ENCODE data around the gene TNIP3.
"Not testable (repeated sequence)": the region's sequence is repeated elsewhere in the genome, so short reads cannot be mapped to it uniquely, and the experiment has no call there.

TNIP3 gene

DNA sequence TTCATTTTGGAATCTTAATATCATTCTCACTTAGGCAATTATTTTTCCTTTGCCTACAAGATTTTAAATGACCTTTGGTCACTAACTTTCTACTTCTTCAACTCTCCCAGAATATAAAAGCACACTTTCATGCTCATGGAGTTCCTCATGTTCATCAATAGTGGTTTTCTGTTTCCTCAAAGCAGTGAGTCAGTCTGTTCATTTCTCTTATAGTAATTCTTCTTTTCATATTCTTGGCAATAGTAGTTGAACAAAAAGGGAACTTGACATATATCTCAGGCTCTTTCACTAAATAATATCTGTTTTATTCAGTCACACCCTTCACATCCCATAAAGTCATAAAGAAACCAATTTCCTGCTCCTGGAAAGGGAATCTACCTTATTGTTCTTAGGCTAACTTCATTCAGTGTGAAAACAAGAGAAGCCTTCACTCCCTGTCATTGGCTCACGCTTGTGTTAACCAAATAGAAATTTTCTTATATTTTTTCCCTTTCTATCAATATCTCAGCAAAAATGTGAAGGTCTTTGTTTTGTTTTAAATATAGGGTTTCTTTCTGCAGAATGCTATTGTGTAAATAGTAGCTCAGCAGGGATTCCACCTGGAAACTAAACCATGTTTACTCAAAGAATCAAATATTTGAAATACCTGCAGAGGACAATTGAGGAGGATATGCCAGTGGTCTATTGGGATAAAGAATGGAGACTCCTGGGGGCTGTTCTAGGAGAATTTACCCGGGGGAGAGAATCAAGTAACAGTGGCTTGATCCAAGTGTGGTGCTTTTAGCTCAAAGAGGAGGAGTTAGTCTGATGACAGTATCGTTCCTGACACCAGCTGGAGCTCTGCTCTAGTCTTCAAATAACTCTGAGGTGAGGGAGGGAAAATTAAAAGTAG, 13.4 kb upstream of the TNIP3 start:
- no peak for DNase-seq (ENCODE audit: low read depth)

DNA sequence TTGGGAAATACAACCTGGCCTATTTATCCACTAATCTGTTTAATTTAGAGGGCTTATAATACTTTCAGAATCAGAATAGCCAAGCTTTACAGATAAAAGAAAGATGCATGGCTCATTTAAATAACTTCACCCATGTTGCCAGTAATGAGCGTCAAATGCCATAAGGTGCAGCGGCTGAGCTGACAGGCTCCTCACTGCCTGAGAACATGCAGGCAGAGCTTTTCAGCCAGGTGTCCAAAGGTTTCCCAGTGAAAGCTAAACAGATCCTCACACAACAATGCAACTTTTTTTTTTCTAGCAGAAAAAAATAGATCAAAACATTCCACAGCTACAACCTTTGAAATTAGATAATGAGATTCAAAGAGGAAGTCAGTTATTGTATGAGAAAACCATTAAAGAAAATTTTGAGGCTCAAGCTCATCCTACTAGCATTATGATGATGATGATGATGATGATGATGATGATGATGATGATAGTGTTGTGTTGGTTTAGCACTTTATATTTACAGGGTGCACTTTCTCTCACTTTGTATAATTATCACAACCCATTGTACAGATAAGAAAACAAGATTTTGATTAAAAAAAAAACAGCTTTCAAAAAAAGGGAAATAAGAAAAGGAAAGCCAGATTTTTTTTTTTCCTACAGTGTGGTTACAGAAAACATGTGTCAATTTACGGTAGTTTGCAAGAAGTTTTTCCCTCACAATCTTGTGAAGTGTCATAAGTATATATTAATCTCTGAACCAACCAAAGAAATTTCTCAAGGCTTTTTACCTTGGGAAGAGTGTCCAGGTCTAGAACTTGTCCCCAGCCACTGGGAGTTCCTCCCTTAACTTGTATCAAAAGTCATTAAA, 12.2 kb upstream of the TNIP3 start:
- no peak for DNase-seq (ENCODE audit: low read depth)

DNA sequence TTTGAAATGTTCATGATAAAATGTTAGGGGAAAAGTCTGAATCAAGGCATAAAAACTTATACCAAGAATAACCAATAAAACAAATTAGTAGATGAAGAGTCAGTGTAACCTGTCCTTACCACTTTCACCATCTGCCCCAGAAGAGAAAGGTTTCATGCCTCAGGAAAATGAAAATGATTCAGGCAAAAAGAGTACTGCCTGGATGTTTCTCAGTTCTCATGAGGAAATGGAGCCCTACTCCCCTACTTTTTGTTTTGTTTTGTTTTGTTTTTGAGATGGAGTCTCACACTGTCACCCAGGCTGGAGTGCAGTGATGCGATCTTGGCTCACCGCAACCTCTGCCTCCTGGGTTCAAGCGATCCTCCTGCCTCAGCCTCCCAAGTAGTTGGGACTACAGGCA, 7.4 kb upstream of the TNIP3 start:
- DNase-seq (ENCODE audit: low read depth) = not testable (repeated sequence)

DNA sequence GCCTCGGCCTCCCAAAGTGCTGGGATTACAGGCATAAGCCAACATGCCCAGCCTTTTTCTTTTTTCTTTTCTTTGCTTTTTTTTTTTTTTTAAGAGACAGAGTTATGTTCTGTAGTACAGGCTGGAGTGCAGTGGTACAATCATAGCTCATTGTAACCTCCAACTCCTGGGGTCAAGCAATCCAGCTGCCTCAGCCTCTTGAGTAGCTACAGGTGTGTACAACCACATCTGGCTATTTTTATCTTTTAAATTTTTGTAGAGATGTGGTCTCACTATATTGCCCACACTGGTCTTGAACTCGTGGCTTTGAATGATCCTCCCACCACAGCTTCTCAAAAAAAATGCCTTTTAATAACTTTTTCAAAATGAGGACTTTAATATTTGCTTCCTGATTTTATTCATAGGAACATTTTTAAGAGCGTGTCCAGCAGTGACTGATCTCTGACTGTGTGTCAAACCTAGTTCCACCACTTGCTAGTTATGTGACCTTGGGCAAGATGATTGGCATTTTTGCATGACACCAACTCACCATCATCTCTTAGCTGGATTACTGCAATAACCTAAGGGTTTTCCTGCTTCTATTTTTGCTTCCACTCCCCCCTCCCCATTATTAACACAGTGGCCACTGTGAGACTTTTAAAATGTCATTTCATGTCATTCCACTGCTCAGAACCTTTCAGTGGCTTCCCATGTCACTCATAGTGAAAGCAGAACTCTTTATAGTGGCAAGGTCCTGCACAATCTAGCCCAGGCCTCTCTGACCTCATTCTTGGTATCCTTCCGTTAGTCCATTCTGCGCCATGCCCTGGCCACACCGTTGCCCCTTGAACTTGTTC, 4.5 kb upstream of the TNIP3 start:
- no peak for DNase-seq (ENCODE audit: low read depth)

DNA sequence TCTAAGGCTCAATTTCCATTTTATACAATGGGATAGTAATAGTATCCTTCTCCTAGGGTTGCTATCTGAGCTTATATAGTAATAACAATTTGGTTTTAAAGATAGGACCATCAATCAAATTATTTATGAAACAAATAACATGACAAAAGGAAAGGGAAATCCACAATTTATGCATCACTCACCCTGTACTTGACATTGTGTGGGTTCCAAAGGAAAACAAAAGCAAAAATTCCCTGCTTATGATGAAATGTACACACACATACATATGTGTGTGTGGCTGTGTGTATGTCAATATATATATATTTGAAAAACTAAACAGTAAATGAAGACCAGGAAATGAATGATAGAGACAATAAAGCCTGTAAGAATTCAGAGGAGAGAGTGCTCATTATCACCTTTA, 2.9 kb upstream of the TNIP3 start:
- DNase-seq (ENCODE audit: low read depth) = no peak

DNA sequence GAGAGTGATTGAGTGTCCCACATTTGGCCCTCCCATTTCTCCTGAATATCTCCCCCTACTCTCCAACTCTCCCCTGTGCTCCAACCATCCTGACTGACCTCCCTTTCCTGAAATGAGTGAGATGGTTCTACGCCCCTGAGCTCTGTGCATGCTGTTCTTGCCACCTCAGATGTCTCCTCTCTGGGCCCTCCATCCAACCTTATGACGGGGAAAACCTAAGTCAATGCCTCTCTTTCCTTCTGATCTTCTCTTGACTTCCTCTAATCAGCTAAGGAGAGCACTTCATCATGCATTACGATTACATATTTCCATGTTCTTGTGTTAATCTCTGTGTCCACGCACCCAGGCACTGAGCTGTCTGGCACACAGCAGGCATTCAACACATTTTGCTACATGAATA, 1.1 kb upstream of the TNIP3 start:
- DNase-seq (ENCODE audit: low read depth) = no peak

DNA sequence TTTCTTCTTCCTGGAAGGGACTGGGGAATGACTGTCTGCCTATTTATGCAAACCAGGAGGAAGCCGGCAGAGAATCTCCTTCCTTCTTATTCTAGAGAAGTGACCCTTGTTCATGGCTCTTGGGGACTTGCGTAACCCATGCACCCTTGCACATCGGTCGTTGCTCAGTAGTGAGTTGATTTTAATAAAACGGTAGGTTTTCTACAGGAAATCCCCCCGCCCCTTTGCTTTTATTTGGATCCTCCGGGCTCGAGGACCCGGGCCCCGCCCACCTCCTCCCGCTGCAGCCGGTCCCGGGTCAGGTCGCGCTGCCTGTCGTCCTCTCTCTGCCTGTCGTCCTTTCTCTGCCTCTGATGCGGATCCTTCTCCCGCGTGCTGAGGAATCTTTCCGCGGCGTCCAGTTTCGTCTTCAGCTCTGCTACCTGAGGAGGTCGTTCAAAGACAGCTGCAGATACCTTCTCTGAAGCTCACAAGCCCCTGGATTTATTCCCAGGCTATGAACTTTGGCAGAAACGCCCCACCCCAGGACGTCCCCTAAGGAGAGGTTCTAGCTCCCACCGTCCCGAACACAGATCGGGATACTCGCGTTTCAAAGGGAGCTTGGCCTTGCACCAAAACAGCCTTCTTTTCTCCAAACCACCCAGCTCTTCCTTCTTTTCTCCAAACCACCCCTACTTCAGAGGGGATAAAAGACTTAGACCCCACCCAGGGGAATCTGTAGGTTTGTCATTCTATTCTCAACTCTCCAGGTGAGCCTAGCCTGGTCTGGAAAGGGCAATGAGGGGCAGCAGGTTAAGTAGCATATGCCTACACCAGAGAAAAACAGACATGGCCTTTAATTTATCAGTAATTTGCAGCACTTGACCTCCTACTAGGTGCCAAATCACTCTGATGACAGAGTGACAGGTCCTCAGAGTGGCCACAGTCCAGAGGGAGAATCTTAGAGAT, 7.0 kb downstream of the TNIP3 start:
- DNase-seq (ENCODE audit: low read depth) = no peak

DNA sequence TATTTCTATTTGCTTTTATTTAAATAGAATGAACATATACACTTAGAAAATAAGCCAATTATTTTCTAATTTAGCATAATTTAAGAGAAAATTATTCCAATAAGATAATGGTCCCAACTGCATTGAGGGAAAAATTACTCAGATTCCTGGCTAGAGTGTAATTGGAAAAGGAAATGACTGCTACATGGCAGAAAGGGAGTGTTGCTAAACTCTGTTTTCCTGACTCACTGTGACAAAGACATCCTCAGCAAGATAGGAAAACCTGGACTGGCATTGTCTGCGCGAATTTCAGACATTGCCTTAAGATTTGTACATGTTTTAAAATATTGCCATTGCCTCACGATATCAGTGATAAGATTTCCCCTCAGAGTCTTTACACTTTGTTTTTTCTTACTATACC, 8.2 kb downstream of the TNIP3 start:
- DNase-seq (ENCODE audit: low read depth) = no peak

DNA sequence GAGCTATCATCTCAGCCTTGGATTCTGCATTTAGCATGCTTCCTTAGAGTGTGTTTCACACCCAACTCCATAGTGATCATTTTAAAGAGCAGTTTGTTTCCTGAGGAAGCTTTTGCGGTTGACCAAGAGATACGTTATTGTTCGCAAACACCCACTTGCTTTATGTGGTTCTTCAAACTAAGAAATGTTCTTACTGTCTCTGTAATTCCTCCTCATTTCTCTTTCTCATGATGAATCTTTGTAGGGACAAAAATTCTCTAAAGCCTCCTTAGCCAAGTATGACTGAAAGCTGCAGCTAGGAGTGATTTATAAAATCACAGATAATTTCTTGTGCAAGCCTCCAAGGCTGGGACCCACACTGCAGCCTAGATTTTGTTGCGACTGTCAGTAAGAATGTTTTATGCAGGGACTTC, 10.0 kb downstream of the TNIP3 start:
- no peak for DNase-seq (ENCODE audit: low read depth)

DNA sequence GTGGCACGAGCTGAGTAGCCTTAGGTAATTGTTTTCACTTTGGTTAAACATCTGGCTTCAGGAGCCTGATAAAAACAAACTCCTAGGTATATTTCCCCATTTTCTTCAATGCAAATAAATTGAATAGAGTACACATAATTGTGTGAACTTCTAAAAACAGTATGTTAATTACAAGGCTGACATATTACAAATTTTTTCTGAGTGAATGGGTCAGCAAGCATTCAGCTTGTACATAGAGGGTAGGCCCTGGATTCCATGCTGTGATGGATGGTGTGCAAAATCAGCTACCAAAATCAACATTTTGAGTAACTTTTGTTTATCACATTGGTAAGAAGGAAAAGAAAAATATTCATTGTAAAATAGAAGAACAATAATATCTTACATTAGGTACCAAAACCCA, 12.2 kb downstream of the TNIP3 start:
- DNase-seq (ENCODE audit: low read depth) = no peak

DNA sequence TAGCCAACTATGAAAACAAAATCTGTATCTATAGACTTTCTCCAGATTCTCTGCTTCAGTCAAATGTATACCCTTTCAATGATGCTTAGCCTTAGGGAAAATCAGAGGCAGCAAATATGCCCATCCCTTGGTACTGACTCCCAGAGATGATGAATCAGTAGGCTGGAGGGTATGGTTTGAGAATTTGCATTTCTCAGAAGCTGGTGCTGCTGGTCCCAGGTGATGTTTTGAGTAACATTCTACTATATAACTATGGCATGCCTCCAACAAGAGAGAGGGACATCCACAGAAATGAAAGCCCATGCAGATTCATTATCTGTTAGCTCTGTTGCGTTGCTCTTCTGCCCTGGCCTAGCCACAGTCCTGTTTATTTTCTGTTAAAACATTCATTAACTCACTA, 13.6 kb downstream of the TNIP3 start:
- DNase-seq (ENCODE audit: low read depth) = no peak

DNA sequence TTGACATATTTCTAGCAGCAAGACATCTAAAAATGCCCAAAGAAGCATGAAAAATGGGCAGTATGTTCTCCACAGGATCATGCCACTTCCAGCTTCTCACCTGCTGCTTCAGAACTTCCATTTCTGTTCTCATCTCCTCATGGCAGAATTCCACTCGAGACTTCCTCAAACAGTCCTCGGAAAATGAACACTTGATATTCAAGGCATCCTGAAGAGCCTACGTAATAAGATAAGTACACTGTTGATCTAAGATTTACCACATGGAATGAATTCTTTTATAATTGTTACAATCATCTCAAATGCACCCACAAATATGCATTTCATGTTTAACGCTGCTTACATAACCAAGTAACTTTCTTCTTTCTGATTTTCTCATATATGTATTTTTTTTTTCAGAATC, 14.1 kb downstream of the TNIP3 start:
- no peak for DNase-seq (ENCODE audit: low read depth)

DNA sequence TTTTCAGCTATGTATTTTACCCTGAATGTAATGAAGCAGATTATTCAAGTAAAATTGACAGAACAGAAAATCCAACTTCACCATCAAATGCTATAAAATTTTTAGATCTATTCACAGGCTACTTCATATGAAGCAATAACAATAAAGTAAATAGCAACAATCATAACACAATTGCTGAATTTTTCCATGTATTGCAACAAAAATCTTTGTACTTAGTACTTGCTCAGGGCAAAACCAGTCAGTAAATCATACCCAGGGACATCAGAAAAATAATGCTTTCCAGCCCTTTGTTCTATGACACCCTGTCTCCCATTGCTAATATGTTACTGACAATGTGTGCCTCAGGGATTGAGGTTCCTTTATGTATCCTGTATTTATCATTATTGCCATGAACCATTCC, 15.5 kb downstream of the TNIP3 start:
- DNase-seq (ENCODE audit: low read depth) = no peak

DNA sequence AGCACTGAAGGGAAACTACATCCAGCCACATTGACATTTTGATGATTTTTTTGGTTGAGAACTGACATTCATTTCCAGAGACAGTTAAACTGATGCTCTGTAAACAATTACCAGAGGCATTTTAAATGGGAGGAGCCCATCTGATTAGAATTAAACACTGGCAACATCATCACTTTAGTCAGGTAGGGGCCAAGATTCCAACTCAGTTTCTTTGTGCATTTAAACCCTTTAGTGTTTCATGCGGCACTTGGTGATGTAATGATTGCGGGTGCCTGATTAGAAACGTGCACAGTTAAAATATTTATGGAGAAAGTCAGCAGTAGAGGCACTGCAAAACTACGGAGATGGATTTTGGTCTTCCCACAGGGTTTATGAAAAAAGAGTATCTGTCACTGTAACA, 16.1 kb downstream of the TNIP3 start:
- no peak for DNase-seq (ENCODE audit: low read depth)

DNA sequence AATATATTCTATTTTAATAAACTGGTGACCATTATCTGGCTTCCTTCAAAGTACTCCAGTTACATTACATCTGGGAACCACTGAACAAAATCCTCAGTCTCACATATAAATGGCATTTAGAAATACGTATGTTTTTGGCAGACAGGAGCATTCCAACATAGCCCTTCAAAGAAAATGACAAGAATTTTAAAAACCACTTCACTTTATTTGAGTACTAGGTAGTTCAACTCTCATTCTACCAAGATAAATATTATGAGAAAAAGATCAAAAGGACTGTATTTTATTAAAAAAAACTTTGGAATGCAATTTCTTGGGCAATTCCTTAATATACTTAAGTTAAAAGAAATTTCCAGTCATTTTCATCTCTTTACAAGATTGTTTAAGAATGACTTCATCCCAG, 17.6 kb downstream of the TNIP3 start:
- DNase-seq (ENCODE audit: low read depth) = no peak

DNA sequence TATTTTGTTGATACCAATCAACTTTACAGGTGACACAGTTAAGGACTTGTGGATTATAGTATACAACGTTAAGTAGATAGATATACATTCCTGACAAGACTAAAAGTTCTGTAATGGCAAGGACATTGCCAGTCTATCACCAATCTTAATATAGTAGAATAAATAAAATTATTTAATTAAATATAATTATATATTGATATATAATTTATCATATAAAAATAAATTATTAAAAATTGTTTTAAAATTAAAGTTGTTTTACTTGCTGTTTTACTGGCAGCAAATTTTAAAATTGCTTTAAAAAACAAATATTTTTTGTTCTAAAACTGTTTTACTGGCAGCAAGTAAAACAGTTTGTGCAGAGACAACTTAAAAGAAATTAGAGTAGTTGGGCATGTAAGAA, 18.7 kb downstream of the TNIP3 start:
- no peak for DNase-seq (ENCODE audit: low read depth)

DNA sequence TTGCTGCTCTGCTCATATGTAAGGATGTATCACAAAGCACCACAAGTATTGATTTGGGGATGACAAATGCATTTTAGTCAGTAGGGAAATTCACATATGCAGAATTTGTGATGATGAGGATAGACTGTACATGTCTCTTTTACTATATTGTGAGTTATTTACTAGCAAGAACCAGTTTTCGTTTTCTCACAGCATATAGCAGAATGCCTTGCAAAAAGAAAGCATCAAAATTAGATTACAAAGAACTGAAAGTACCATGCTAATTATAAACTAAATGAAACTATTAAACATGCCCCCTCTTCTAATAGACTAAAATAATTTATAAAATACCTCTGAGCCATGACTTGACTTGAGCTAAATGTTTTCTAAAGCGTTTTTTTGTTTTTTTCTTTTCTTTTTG, 20.1 kb downstream of the TNIP3 start:
- no peak for DNase-seq (ENCODE audit: low read depth)

DNA sequence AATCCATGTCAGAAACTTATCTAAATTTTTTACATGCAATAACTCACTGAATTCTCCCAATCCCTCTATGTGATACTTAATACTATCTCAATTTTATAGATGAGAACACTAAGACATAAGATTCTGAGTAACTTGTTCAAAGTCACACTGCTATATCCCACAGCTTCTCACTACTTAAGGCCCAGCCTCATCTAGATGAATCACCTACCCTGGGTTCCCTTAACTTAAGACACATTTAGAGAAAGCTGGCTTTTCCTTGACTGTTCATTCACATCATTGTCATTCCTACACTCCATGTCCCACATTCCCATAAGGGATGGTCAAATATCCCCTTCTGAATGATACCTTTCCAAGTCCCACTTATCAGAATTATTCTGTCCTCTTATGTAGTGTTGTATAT, 21.0 kb downstream of the TNIP3 start:
- no peak for DNase-seq (ENCODE audit: low read depth)

DNA sequence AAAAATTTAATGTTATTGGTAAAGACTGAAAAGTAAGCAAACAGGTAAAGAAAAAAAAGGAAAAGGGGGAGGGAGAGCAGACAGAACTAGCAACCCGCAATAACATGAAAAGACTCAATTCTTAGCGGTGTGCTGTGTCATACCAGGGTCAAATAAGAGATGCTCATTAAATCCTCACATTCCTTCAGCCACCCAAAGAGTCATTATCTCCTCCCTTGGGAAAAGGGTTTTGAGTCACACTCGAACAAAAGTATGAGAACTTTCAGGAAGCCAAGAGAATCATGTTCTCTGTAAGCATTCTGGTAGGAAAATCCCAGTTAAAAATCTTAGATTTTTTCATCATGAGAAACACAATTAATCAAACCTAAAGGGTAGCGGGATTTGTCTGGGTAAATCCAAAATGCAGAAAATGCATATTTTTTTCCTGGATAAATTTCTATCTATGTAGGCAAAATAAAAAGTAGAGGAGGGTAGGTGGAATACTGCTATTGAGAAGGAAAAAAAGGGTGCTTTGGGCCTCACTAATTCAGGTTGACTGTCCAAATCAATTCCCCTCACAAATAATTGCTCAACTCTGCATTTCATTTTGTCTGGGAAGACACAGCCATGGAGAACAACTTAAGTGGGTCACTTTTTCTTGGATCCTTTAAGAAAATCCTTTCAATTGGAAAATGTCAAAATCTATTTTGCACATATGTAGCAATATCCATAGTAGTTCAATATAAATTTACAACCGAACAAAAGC, 23.2 kb downstream of the TNIP3 start:
- DNase-seq (ENCODE audit: low read depth) = no peak

DNA sequence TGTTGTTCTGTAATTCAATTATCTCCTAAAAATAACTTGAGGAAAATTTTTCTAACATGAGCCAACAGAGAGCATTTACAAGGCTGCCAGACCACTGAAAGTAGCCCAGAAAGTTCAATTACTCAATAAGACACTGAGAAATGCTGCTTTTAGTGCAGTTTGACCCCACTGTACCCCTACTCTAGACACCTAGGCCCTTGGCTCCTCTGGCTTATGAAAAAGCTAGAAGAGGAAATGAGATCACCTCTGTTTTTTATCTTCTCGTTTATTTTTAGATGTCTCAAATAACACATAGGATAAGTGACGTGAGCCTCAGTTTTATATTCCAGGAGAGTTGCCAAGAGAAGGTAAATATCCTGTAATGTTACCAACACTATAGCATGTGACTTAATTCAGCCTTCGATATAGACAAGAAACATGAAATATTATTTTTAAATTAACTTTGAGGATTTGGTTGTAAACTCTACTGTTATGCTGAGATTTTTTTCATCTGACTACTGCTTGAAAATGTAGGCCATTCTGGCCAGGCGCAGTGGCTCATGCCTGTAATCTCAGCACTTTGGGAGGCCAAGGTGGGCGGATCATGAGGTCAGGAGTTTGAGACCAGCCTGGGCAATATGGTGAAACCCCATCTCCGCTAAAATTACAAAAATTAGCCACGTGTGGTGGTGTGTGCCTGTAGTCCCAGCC, 24.4 kb downstream of the TNIP3 start:
- no peak for DNase-seq (ENCODE audit: low read depth)
